Keratinocyte (primary cell): Measurements from ENCODE around the gene CISD2. TPM values are rescaled to one million over a fixed set of nuclear protein-coding genes. Genes with fewer than 3 reads are reported as not detected.
"Not testable (repeated sequence)": the region's sequence is repeated elsewhere in the genome, so short reads cannot be mapped to it uniquely, and the experiment has no call there.

Experiments
- DNase-seq: peaks from one replicate; pipeline ENCODE4 v3.0.0-alpha.2; 2011; ENCODE audit warnings: low read depth, missing footprints, low spot score
- FAIRE-seq: peaks from 2 replicates; lab custom pipeline; 2011; peaks lifted over from hg19 to GRCh38; lab: Jason Lieb, UNC
- H2AFZ ChIP-seq: 2 replicates; pipeline ENCODE4 v1.6.0; 2012; ENCODE audit warnings: low read length, control low read depth, inconsistent platforms; ENCODE audit not compliant: control insufficient read depth
- H3K27ac ChIP-seq: 2 replicates; pipeline ENCODE4 v1.5.1; 2011; ENCODE audit warnings: low read length; ENCODE audit not compliant: control insufficient read depth, insufficient read depth
- H3K27me3 ChIP-seq: 3 replicates; pipeline ENCODE4 v1.6.0; 2011; ENCODE audit warnings: low read length; ENCODE audit not compliant: control insufficient read depth, insufficient read depth; ENCODE audit errors: extremely low read depth
- H3K36me3 ChIP-seq, 2 experiments: 2 replicates in 1 of 2; 3 replicates in 1 of 2; pipeline ENCODE4 v1.5.1; 2011; ENCODE audit warnings: low read length in 2 of 2, mild to moderate bottlenecking in 1 of 2; ENCODE audit not compliant: control insufficient read depth in 2 of 2, insufficient read depth in 2 of 2; ENCODE audit errors: extremely low read depth in 1 of 2
- H3K4me1 ChIP-seq: 3 replicates; pipeline ENCODE4 v1.5.1; 2011; ENCODE audit warnings: low read length; ENCODE audit not compliant: control insufficient read depth, insufficient read depth; ENCODE audit errors: extremely low read depth
- H3K4me2 ChIP-seq: 3 replicates; pipeline ENCODE4 v1.6.0; 2011; ENCODE audit warnings: low read depth, low read length; ENCODE audit not compliant: control insufficient read depth, insufficient read depth; ENCODE audit errors: extremely low read depth
- H3K4me3 ChIP-seq, 3 experiments: fragments of 200-600 bp in 1 of 3; sonication (generic) in 1 of 3; 2 replicates in 2 of 3; 3 replicates in 1 of 3; pipeline ENCODE4 v1.5.1; 2011 to 2016; ENCODE audit warnings: low read length in 3 of 3, mild to moderate bottlenecking in 3 of 3, control low read depth in 2 of 3, inconsistent platforms in 1 of 3, low read depth in 1 of 3, mixed read lengths in 1 of 3, mixed run types in 1 of 3, moderate library complexity in 1 of 3; ENCODE audit not compliant: control insufficient read depth in 2 of 3, insufficient read depth in 2 of 3; ENCODE audit errors: extremely low read depth in 1 of 3
- H3K79me2 ChIP-seq: 2 replicates; pipeline ENCODE4 v1.6.0; 2012; ENCODE audit warnings: low read length; ENCODE audit not compliant: control insufficient read depth, insufficient read depth
- H3K9ac ChIP-seq: 3 replicates; pipeline ENCODE4 v1.6.0; 2011; ENCODE audit warnings: low read length; ENCODE audit not compliant: control insufficient read depth, insufficient read depth; ENCODE audit errors: extremely low read depth
- H3K9me1 ChIP-seq: 3 replicates; pipeline ENCODE4 v1.6.0; 2011; ENCODE audit warnings: low read length; ENCODE audit not compliant: control insufficient read depth, insufficient read depth; ENCODE audit errors: extremely low read depth
- H3K9me3 ChIP-seq: 2 replicates; pipeline ENCODE4 v1.5.1; 2012; ENCODE audit warnings: low read depth, low read length; ENCODE audit not compliant: control insufficient read depth
- H4K20me1 ChIP-seq: 3 replicates; pipeline ENCODE4 v1.6.0; 2011; ENCODE audit warnings: low read length; ENCODE audit not compliant: control insufficient read depth, insufficient read depth; ENCODE audit errors: extremely low read depth
- EZH2 ChIP-seq: IDR thresholded peaks from one replicate; pipeline ENCODE4 v1.6.1; 2012; ENCODE audit warnings: inconsistent platforms, mild to moderate bottlenecking, low read length, moderate library complexity
- dilution Hi-C: fragments of 300-500 bp; cut with MboI; formaldehyde crosslinking; loops from one replicate; pipeline ENCODE4 v1.7.0; 2020; ENCODE audit warnings: low sequenced_read_pairs; ENCODE audit not compliant: extremely low pct_ligation_motif_present
- polyA plus RNA-seq, 5 experiments: library from polyadenylated mRNA; depleted of rRNA in 3 of 5; stranded (reverse) in 3 of 5; stranded (forward) in 1 of 5; unstranded in 1 of 5; fragments of >200 nt; gene quantifications; 1 replicate in 1 of 5; 2 replicates in 3 of 5; 3 replicates in 1 of 5; pipeline versions ENCODE4 v1.2.1 to v1.2.3, GENCODE V29; 2011 to 2012; ENCODE audit warnings: missing spikeins in 2 of 5, low read depth in 1 of 5, low replicate concordance in 1 of 5
- TF ChIP-seq, protein P1 (sequence below), 3 experiments: IDR thresholded peaks in 1 of 3; conservative IDR thresholded peaks in 1 of 3; optimal IDR thresholded peaks in 1 of 3; 2 replicates in 2 of 3; 3 replicates in 1 of 3; pipeline versions ENCODE3 to v1.5.1; 2011; ENCODE audit warnings: low read length in 3 of 3, mild to moderate bottlenecking in 3 of 3, moderate library complexity in 2 of 3, control low read depth in 1 of 3, inconsistent platforms in 1 of 3; ENCODE audit not compliant: insufficient read depth in 2 of 3; ENCODE audit errors: extremely low read depth in 1 of 3

CISD2 gene
- polyA plus RNA-seq, 1 donor (not counting 4 experiments of a cell fraction or from before 2014, with no cell fraction given) = 36.6 TPM

DNA sequence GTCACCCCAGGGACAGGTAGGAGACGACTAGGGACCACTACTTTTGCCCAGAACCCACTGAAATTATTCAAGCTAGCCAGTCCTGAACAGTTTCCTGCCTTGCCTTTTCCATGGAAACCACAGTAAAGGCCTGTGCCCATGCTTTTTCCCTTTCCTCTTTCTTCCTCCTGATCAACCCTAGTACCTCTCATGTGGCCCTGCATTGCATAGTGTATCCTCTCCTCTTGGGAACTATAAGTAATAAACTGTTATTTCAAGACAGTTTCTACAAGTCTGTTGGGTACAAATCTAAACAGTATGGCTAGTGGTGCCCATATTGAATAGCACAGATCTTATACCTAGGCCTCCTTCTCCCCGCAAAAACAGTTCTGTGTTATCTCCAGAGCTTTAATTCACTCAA is 14.5 kb downstream of the CISD2 start:
- H3K4me1 ChIP-seq = no peaks in the 10 kb centered on the region
- H3K9me1 ChIP-seq = no peaks in the 10 kb centered on the region
- H3K9ac ChIP-seq = no peak overlapping the region
- no peak for DNase-seq
- dilution Hi-C loops = no loop called here
- H3K4me2 ChIP-seq = no peak overlapping the region
- no peaks in the 10 kb centered on the region for H4K20me1 ChIP-seq
- no peaks in the 10 kb centered on the region for H3K79me2 ChIP-seq
- no peaks in the 10 kb centered on the region for H3K36me3 ChIP-seq
- H3K4me3 ChIP-seq = no peak overlapping the region
- TF ChIP-seq, protein P1, sequence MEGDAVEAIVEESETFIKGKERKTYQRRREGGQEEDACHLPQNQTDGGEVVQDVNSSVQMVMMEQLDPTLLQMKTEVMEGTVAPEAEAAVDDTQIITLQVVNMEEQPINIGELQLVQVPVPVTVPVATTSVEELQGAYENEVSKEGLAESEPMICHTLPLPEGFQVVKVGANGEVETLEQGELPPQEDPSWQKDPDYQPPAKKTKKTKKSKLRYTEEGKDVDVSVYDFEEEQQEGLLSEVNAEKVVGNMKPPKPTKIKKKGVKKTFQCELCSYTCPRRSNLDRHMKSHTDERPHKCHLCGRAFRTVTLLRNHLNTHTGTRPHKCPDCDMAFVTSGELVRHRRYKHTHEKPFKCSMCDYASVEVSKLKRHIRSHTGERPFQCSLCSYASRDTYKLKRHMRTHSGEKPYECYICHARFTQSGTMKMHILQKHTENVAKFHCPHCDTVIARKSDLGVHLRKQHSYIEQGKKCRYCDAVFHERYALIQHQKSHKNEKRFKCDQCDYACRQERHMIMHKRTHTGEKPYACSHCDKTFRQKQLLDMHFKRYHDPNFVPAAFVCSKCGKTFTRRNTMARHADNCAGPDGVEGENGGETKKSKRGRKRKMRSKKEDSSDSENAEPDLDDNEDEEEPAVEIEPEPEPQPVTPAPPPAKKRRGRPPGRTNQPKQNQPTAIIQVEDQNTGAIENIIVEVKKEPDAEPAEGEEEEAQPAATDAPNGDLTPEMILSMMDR (optimal IDR thresholded peaks at IDR 0.05 in 1 of 3, IDR thresholded peaks at IDR 0.05 in 1 of 3, conservative IDR thresholded peaks at IDR 0.05 in 1 of 3; ENCODE audit: extremely low read depth in 1 of 3, insufficient read depth in 2 of 3, low read length in 3 of 3) = no peak
- TF ChIP-seq EZH2 = no peak
- no peak overlapping the region for H3K27ac ChIP-seq
- H3K27me3 ChIP-seq = no peaks in the 10 kb centered on the region
- H3K9me3 ChIP-seq = no peaks in the 10 kb centered on the region
- no peak overlapping the region for H2AFZ ChIP-seq
- FAIRE-seq = no peak

DNA sequence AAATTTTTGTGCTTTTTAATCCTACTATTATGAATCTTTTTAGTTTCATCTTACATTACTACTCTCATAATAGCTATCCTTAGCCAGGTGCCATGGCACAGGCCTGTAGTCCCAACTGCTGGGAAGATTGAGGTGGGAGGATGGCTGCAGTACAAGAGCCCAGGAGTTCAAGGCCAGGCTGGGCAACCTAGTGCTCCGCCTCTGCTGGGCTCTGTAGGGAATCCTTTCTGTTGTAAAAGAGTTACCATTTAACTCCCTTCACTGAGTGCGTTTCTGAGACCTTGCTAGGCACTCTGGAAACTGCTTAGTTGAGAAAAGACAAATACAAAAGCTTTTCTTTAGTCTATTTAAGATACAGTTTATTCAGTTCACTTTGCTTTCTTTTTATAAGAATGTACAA is 19.8 kb downstream of the CISD2 start:
- H3K27ac ChIP-seq, dilution Hi-C loops, H3K79me2 ChIP-seq, FAIRE-seq, H4K20me1 ChIP-seq, H3K9me3 ChIP-seq, H3K27me3 ChIP-seq, H3K9ac ChIP-seq, H3K36me3 ChIP-seq, H3K4me3 ChIP-seq, H2AFZ ChIP-seq, H3K9me1 ChIP-seq, H3K4me2 ChIP-seq, DNase-seq: not testable (repeated sequence)
- peaks cover 11% of the 10 kb centered on the region for H3K4me1 ChIP-seq

- H3K9ac ChIP-seq, H2AFZ ChIP-seq, H3K79me2 ChIP-seq, H4K20me1 ChIP-seq, H3K9me3 ChIP-seq, FAIRE-seq, H3K27me3 ChIP-seq, dilution Hi-C loops, DNase-seq, H3K36me3 ChIP-seq, H3K9me1 ChIP-seq, H3K4me3 ChIP-seq: not testable (repeated sequence)
- H3K4me1 ChIP-seq = peaks cover 11% of the 10 kb centered on the region
- H3K4me2 ChIP-seq = peak overlapping the region; percentile 41
- H3K27ac ChIP-seq = peak overlapping the region; percentile 60
These were observed 21.1 kb downstream of the CISD2 start for GRCh38 chr4:102889866-102890265.

- H3K27ac ChIP-seq, FAIRE-seq, H3K4me3 ChIP-seq, H3K4me2 ChIP-seq, H3K9me1 ChIP-seq, H3K9me3 ChIP-seq, H3K4me1 ChIP-seq, H2AFZ ChIP-seq, H3K36me3 ChIP-seq, dilution Hi-C loops, H3K79me2 ChIP-seq, H3K27me3 ChIP-seq, DNase-seq, H3K9ac ChIP-seq, H4K20me1 ChIP-seq: not testable (repeated sequence)
These were observed 27.8 kb downstream of the CISD2 start for GRCh38 chr4:102896547-102896946.
